ENCODE data around the gene FBXW10B.
"Not testable (repeated sequence)": the region's sequence is repeated elsewhere in the genome, so short reads cannot be mapped to it uniquely, and the experiment has no call there.

- TF ChIP-seq CTCF (conservative IDR thresholded peaks at IDR 0.05; ENCODE audit: low read length); EZH2phosphoT487 (IDR thresholded peaks at IDR 0.05; ENCODE audit: borderline replicate concordance, low read depth, low read length): not testable (repeated sequence)
These were observed 23.2 kb upstream of the FBXW10B start for GRCh38 chr17:15642505-15643251.

All from OCI-LY7 (cell line).